Mucosa of descending colon (tissue), 3 donors: ENCODE data around the gene C12orf54. TPM values are rescaled to one million over a fixed set of nuclear protein-coding genes. Genes with fewer than 3 reads are reported as not detected.
"Not testable (repeated sequence)": the region's sequence is repeated elsewhere in the genome, so short reads cannot be mapped to it uniquely, and the experiment has no call there.

ENCODE experiments used
- ATAC-seq: fragments of 200-7000 bp; cut with Tn5 transposase; one replicate; pipeline ENCODE4 v1.9.1; 2020; ENCODE audit warnings: mild to moderate bottlenecking, moderate library complexity
- DNase-seq, 3 donors: peaks; one replicate each; pipeline ENCODE4 v3.0.0-alpha.2; 2020
- H3K36me3 ChIP-seq: fragments of 200-600 bp; one replicate; pipeline ENCODE4 v1.8.0; 2021; ENCODE audit warnings: low read depth, mild to moderate bottlenecking
- H3K4me1 ChIP-seq: fragments of 200-600 bp; one replicate; pipeline ENCODE4 v1.8.0; 2021; ENCODE audit warnings: low read depth, mild to moderate bottlenecking
- H3K4me3 ChIP-seq: fragments of 200-600 bp; one replicate; pipeline ENCODE4 v1.8.0; 2021; ENCODE audit warnings: mild to moderate bottlenecking
- H3K9me3 ChIP-seq: fragments of 200-600 bp; one replicate; pipeline ENCODE4 v1.8.0; 2021; ENCODE audit warnings: mild to moderate bottlenecking
- CTCF ChIP-seq: fragments of 200-600 bp; IDR thresholded peaks from one replicate; pipeline ENCODE4 v1.8.0; 2022; ENCODE audit warnings: antibody characterized with exemption, mild to moderate bottlenecking
- intact Hi-C, 2 donors: fragments of 100-400 bp; cut with DNase I in 1 of 2; cut with micrococcal nuclease in 1 of 2; formaldehyde crosslinking; loops; one replicate each; pipeline versions ENCODE4 v1.11.0 to v1.11.1; 2022; cut with DNase I, micrococcal nuclease
- long read RNA-seq, 2 donors: library from polyadenylated mRNA; unstranded; transcript quantifications; one replicate each; pipeline ENCODE4 v2.0.0, GENCODE V29; 2019 to 2021
- total RNA-seq, 3 donors: library from RNA; stranded (reverse); fragmentation: NEBNext Ultra II Directional in 2 of 3; extraction: Animal tissue kit (Norgen Biotek cat#: 25700) in 2 of 3; gene quantifications; one replicate each; pipeline versions ENCODE4 v1.2.1 to v1.2.4, GENCODE V29; 2021 to 2023
- donor health status: DM: no; HTN: no; CAD: no; lungs with moderate emphysema.
- donor health status: DM: no; HTN: no; CAD: no.
- donor health status: DM: no; HTN: yes; CAD: no.

C12orf54 gene
- total RNA-seq = under 1 TPM in 1 of 3 donors, not detected in 2; 0.41 TPM
- long read RNA-seq, donor 1, partial matches to known transcripts = 0 of 1 reads
- long read RNA-seq, donor 1, other reads (novel, unspliced or antisense) = 1 of 1 reads
- long read RNA-seq, donor 2 = 0 reads

GRCh38 chr12:48482198-48482597 is at the start of gene C12orf54:
Gene C12orf54 (plus strand): TSS chr12:48482498. CDS start chr12:48483297, 799 bp downstream.
- DNase-seq = no peak
- Histone ChIP-seq H3K36me3 (no peaks in the 10 kb centered on the region), H3K4me3 (no peak within 1 kb of the TSS), H3K9me3 (no peaks in the 10 kb centered on the region), H3K4me1 (no peaks in the 10 kb centered on the region)
- ATAC-seq = no peak
- intact Hi-C loops = no loop called here
- no peak for TF ChIP-seq CTCF

GRCh38 chr12:48434016-48434415 is 48.3 kb upstream of the C12orf54 start:
- H3K4me1 ChIP-seq, DNase-seq, H3K4me3 ChIP-seq, intact Hi-C loops, H3K36me3 ChIP-seq, ATAC-seq, H3K9me3 ChIP-seq: not testable (repeated sequence)

GRCh38 chr12:48441069-48441468 is 41.2 kb upstream of the C12orf54 start:
- no peak for TF ChIP-seq CTCF
- intact Hi-C loops = no loop called here
- H3K9me3 ChIP-seq = no peaks in the 10 kb centered on the region
- no peaks in the 10 kb centered on the region for H3K36me3 ChIP-seq
- DNase-seq (no peak), ATAC-seq (no peak)
- H3K4me1 ChIP-seq = no peaks in the 10 kb centered on the region
- H3K4me3 ChIP-seq = no peak overlapping the region

GRCh38 chr12:48442179-48442847 is 40.0 kb upstream of the C12orf54 start:
- intact Hi-C loops = no loop called here

GRCh38 chr12:48445538-48445937 is 36.8 kb upstream of the C12orf54 start:
- TF ChIP-seq CTCF = no peak
- ATAC-seq (no peak), DNase-seq (no peak)
- H3K36me3 ChIP-seq = no peaks in the 10 kb centered on the region
- H3K4me3 ChIP-seq = no peak overlapping the region
- H3K9me3 ChIP-seq = no peaks in the 10 kb centered on the region
- H3K4me1 ChIP-seq = no peaks in the 10 kb centered on the region
- intact Hi-C loops = no loop called here

More at GRCh38 chr12:48442179-48442847, 40.0 kb upstream of the C12orf54 start:
- no peak for DNase-seq
- H3K4me3 ChIP-seq = no peak overlapping the region
- no peaks in the 10 kb centered on the region for H3K9me3 ChIP-seq
- no peak for TF ChIP-seq CTCF
- no peaks in the 10 kb centered on the region for H3K36me3 ChIP-seq
- H3K4me1 ChIP-seq = no peaks in the 10 kb centered on the region
- no peak for ATAC-seq

- H3K4me3 ChIP-seq = no peak overlapping the region
- no peak for DNase-seq
- TF ChIP-seq CTCF = no peak
- no peaks in the 10 kb centered on the region for H3K4me1 ChIP-seq
- H3K36me3 ChIP-seq = no peaks in the 10 kb centered on the region
- intact Hi-C loops = no loop called here
- ATAC-seq = no peak
- H3K9me3 ChIP-seq = no peaks in the 10 kb centered on the region
Measured at GRCh38 chr12:48446161-48446776, 36.0 kb upstream of the C12orf54 start.
